Measurements from ENCODE around the gene MARCHF10.

DNA sequence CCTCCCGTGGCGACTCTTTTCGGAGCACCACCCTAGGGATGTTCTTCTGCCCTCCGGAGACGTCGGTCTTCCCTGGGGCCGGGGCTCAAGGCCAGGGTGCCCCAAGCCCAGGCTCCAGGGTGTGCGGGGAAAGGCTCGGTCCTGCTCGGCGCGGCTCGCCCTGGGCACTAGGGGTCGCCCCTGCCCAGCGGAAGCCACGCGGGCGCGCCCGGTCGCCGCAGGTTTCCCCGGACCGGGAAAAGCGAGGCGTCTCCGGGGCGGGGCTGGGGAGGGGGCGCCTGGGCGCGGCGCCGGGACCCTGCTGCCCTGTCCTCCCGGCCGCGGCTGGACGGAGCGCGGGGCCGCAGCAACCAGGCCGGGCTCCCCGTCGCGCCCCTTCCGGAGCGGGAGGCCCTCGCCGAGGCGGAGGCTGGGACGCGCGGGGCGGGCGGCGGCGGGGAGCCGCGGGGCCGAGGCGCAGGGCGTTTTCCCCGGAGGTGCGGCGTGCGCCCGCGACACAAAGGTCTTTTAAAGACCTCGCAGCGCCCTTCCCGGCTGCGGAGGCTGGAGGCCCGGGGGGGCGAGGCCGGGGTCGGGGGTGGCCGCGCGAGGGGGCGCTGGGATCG, 104.2 kb downstream of the MARCHF10 start:
- TF ChIP-seq, protein P1, sequence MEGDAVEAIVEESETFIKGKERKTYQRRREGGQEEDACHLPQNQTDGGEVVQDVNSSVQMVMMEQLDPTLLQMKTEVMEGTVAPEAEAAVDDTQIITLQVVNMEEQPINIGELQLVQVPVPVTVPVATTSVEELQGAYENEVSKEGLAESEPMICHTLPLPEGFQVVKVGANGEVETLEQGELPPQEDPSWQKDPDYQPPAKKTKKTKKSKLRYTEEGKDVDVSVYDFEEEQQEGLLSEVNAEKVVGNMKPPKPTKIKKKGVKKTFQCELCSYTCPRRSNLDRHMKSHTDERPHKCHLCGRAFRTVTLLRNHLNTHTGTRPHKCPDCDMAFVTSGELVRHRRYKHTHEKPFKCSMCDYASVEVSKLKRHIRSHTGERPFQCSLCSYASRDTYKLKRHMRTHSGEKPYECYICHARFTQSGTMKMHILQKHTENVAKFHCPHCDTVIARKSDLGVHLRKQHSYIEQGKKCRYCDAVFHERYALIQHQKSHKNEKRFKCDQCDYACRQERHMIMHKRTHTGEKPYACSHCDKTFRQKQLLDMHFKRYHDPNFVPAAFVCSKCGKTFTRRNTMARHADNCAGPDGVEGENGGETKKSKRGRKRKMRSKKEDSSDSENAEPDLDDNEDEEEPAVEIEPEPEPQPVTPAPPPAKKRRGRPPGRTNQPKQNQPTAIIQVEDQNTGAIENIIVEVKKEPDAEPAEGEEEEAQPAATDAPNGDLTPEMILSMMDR (IDR thresholded peaks at IDR 0.05): peak; percentile 80
- no peak for TF ChIP-seq EZH2 (IDR thresholded peaks at IDR 0.05)

All from neural progenitor cell (in vitro differentiated cells).